ENCODE data around the gene LLGL2.

- TF ChIP-seq CTCF (IDR thresholded peaks at IDR 0.05) (no peak), POLR2A (IDR thresholded peaks at IDR 0.05) (no peak)
Observed at GRCh38 chr17:75476752-75477489, 48.6 kb upstream of the LLGL2 start.

Measured in esophagus squamous epithelium (tissue), 4 donors.